Hepatocyte (in vitro differentiated cells): ENCODE results near the gene PACSIN2. TPM values are rescaled to one million over a fixed set of nuclear protein-coding genes. Genes with fewer than 3 reads are reported as not detected.

ENCODE experiments used
- DNase-seq: peaks from one replicate; pipeline ENCODE4 v3.0.0-alpha.2; 2016; ENCODE audit warnings: low spot score
- H2AFZ ChIP-seq: fragments of 200-600 bp; sonication (generic); 2 replicates; pipeline ENCODE4 v1.6.0; 2016; ENCODE audit warnings: antibody characterized with exemption, mild to moderate bottlenecking
- H3K27ac ChIP-seq: fragments of 200-600 bp; sonication (generic); 2 replicates; pipeline ENCODE4 v1.5.1; 2016; ENCODE audit warnings: mild to moderate bottlenecking
- H3K27me3 ChIP-seq: fragments of 200-600 bp; sonication (generic); 2 replicates; pipeline ENCODE4 v1.6.1; 2016
- H3K36me3 ChIP-seq: fragments of 200-600 bp; sonication (generic); replicated peaks from 2 replicates; pipeline ENCODE4 v1.5.1; 2016; ENCODE audit warnings: low read depth; ENCODE audit not compliant: insufficient read depth
- H3K4me1 ChIP-seq: fragments of 200-600 bp; sonication (generic); 2 replicates; pipeline ENCODE4 v1.5.1; 2016; ENCODE audit warnings: mild to moderate bottlenecking, moderate library complexity; ENCODE audit not compliant: insufficient read depth
- H3K4me2 ChIP-seq: fragments of 200-600 bp; sonication (generic); 2 replicates; pipeline ENCODE4 v1.6.0; 2016
- H3K4me3 ChIP-seq: fragments of 200-600 bp; sonication (generic); 2 replicates; pipeline ENCODE4 v1.5.1; 2016; ENCODE audit warnings: mild to moderate bottlenecking
- H3K79me2 ChIP-seq: fragments of 200-600 bp; sonication (generic); 2 replicates; pipeline ENCODE4 v1.6.0; 2017; ENCODE audit warnings: mild to moderate bottlenecking
- H3K9me2 ChIP-seq: fragments of 200-600 bp; sonication (generic); replicated peaks from 2 replicates; pipeline ENCODE4 v1.6.0; 2017; ENCODE audit warnings: mild to moderate bottlenecking; ENCODE audit not compliant: insufficient read depth
- H3K9me3 ChIP-seq: fragments of 200-600 bp; sonication (generic); 2 replicates; pipeline ENCODE4 v1.5.1; 2016; ENCODE audit warnings: low read depth, mild to moderate bottlenecking
- H4K20me1 ChIP-seq: fragments of 200-600 bp; sonication (generic); 2 replicates; pipeline ENCODE4 v1.6.0; 2016; ENCODE audit warnings: mild to moderate bottlenecking; ENCODE audit not compliant: insufficient read depth, poor library complexity, severe bottlenecking
- EZH2 ChIP-seq: fragments of 200-600 bp; sonication (generic); IDR thresholded peaks from 2 replicates; pipeline ENCODE4 v1.6.1; 2016; ENCODE audit warnings: antibody characterized with exemption, mild to moderate bottlenecking, borderline replicate concordance
- EZH2phosphoT487 ChIP-seq: fragments of 200-600 bp; sonication (generic); IDR thresholded peaks from one replicate; pipeline ENCODE4 v1.6.1; 2018; ENCODE audit warnings: antibody characterized with exemption, mild to moderate bottlenecking, low read depth, moderate library complexity; ENCODE audit not compliant: unreplicated experiment, severe bottlenecking
- WGBS: methylation state at CpG from one replicate; pipeline ENCODE4 v1.1.6; 2016; ENCODE audit warnings: low lambda C conversion rate; ENCODE audit errors: missing lambda C conversion rate; 5-methylcytosine and 5-hydroxymethylcytosine counted together
- polyA plus RNA-seq: library from polyadenylated mRNA; unstranded; fragments of >200 nt; fragmentation: Nextera tagmentation; extraction: Ambion mirVana; gene quantifications from 2 replicates; pipeline ENCODE4 v1.2.1, GENCODE V29; 2016
- total RNA-seq: library from RNA; depleted of rRNA; stranded (reverse); fragments of >200 nt; gene quantifications from 2 replicates; pipeline ENCODE4 v1.2.3, GENCODE V29; 2014
- TF ChIP-seq, protein P1 (sequence below): fragments of 200-600 bp; sonication (generic); IDR thresholded peaks from 2 replicates; pipeline ENCODE4 v1.5.1; 2016; ENCODE audit warnings: antibody characterized with exemption, mild to moderate bottlenecking; ENCODE audit not compliant: poor library complexity

Gene PACSIN2
- total and polyA plus RNA-seq, 2 experiments from 2014 or later: 77.7 to 86.3 TPM

DNA sequence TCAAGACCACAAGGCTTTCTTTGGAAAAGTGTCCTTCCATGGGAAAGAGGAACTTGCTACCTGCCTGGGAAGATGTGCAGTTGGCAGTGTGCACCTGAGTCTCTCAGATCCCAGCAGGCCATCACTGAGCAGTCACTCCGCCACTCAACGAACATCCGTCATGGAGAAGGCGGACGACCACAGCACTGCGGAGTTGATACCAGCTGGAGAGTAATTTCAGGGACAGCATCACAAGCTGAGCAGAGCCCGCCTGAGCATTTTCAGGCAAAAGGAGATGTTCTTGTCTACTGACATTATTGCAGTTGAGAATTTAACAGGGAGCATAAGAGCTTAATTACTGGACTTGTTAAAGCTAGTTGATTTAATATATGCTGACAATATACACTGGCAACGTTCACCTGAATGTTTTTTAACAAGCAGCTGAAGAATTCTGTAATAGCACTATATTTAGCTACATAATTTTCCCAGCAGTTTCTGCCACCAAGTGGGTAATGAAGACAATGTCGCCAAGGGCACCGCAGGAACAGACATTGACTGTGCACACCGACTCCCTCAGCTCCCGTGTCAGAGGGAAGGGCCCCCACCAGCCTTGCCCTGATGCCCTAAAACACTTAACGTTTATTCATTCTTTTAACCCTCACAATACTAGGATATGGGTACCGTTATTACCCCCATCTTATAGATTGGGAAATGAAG is 105.4 kb downstream of the PACSIN2 start:
- Histone ChIP-seq H3K9me2 (no peaks in the 10 kb centered on the region), H3K36me3 (no peaks in the 10 kb centered on the region), H2AFZ (no peak overlapping the region), H3K27ac (no peak overlapping the region), H3K4me2 (no peak overlapping the region), H3K4me1 (peaks cover 10% of the 10 kb centered on the region), H3K27me3 (no peaks in the 10 kb centered on the region), H3K9me3 (no peaks in the 10 kb centered on the region), H4K20me1 (peaks cover 54% of the 10 kb centered on the region), H3K79me2 (peaks cover 94% of the 10 kb centered on the region), H3K4me3 (no peak overlapping the region)
- 93% methylated on average over 14 of the region's 14 CpGs for WGBS
- TF ChIP-seq, protein P1, sequence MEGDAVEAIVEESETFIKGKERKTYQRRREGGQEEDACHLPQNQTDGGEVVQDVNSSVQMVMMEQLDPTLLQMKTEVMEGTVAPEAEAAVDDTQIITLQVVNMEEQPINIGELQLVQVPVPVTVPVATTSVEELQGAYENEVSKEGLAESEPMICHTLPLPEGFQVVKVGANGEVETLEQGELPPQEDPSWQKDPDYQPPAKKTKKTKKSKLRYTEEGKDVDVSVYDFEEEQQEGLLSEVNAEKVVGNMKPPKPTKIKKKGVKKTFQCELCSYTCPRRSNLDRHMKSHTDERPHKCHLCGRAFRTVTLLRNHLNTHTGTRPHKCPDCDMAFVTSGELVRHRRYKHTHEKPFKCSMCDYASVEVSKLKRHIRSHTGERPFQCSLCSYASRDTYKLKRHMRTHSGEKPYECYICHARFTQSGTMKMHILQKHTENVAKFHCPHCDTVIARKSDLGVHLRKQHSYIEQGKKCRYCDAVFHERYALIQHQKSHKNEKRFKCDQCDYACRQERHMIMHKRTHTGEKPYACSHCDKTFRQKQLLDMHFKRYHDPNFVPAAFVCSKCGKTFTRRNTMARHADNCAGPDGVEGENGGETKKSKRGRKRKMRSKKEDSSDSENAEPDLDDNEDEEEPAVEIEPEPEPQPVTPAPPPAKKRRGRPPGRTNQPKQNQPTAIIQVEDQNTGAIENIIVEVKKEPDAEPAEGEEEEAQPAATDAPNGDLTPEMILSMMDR: no peak
- no peak for TF ChIP-seq EZH2
- no peak for TF ChIP-seq EZH2phosphoT487
- DNase-seq: no peak

DNA sequence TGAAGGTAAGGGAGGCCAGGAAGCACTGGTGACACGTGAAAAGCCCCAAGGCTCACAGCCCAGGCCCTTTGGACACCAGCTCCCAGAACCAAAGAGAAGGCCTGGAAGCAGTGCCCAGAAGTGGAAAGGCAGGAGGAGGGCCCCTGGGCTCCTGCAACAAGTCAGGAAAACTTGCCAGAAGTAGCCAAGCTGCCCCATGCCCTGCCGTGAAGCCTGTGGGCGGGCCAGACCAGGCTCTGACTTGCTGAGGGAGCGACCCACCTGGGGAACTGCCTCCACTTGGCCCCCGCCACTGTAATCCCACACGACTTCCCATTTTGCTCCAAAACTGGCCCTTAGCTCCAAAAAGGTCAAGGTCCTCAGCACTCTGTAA is 106.6 kb downstream of the PACSIN2 start:
- 95% methylated on average over 6 of the region's 6 CpGs for WGBS
- Histone ChIP-seq H3K27me3 (no peaks in the 10 kb centered on the region), H3K9me2 (no peaks in the 10 kb centered on the region), H2AFZ (no peak overlapping the region), H3K27ac (no peak overlapping the region), H3K9me3 (no peaks in the 10 kb centered on the region), H4K20me1 (peaks cover 51% of the 10 kb centered on the region), H3K79me2 (peaks cover 95% of the 10 kb centered on the region), H3K4me3 (no peak overlapping the region), H3K36me3 (no peaks in the 10 kb centered on the region), H3K4me2 (no peak overlapping the region), H3K4me1 (peaks cover 7% of the 10 kb centered on the region)
- DNase-seq: no peak
- TF ChIP-seq EZH2phosphoT487 (no peak), EZH2 (no peak)
- TF ChIP-seq, protein P1: no peak

DNA sequence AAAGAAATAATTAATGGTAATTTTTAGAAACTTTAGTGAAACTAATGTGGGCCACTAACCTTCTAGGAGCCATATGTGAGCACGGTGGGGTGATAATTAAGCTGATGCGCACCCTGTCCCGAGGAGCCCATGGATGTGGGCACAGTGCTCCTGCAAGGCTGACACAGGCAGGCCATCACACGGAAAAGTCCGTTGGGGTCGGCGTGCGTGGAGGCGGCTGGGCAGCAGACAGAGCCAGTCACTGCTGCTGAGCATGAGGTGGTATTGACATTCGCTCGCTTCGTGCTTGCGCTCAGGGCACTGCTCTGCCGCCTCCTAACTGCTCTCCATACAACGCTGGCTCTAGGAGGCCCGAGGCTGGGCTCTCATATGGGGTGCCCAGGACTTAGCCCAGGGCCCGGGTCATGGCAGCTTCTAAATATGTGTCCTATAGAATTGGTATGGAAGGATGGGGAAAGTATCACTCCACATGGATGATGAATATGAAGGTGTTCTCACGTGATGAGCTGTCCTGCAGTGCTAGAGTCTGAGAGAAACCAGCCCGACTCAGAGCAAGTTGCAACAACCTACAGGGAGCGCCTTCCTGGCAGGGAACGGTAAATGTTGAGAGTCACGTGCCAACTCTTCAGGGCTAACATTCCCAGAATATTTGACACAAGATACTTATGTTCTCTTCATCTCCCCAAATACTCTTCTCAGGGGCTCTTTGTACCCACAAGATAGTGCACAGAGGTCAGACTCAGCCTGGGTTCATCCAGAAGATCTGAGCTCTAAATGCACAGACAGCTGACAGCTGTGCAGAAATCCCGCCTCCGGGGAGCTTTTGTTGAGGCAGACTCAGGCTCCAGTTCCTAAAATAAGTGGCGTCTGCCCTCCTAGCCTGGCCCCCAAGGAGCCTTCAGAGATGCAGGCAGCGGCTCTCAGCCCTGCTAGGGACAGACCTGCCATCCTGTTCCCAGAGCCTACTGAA is 107.3 kb downstream of the PACSIN2 start:
- H3K27ac ChIP-seq: no peak overlapping the region
- 92% methylated on average over 26 of the region's 26 CpGs for WGBS
- no peak overlapping the region for H3K4me2 ChIP-seq
- no peaks in the 10 kb centered on the region for H3K27me3 ChIP-seq
- no peak overlapping the region for H3K4me3 ChIP-seq
- no peaks in the 10 kb centered on the region for H3K9me2 ChIP-seq
- TF ChIP-seq, protein P1: no peak
- no peak for TF ChIP-seq EZH2
- no peak for TF ChIP-seq EZH2phosphoT487
- H3K79me2 ChIP-seq: peaks cover 92% of the 10 kb centered on the region
- peaks cover 53% of the 10 kb centered on the region for H4K20me1 ChIP-seq
- DNase-seq: no peak
- peaks cover 7% of the 10 kb centered on the region for H3K4me1 ChIP-seq
- no peaks in the 10 kb centered on the region for H3K9me3 ChIP-seq
- H2AFZ ChIP-seq: no peak overlapping the region
- H3K36me3 ChIP-seq: no peaks in the 10 kb centered on the region
